ENCODE data around the gene ADAM23.
A peak's percentile ranks its signal among the peaks of the same experiment; 100 is the strongest.

Gene ADAM23

DNA sequence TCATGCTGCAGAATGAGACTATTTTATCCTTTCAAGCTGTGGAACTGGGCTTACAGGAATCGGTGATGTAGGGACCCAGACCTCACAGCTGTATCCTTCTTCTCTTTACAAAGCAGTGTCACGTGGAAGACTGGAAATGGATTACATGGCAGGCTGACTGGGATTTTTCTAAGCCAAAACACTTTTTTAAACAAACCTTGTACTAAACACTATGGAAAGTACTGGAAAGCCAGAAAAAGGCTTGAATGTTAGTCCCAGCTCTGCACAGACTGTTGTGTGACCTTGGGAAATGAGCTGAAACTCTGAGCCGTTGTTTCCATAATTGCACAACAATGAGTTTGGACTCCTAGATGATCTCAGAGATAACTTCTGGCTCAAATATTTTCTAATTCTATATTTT is 7.6 kb upstream of the ADAM23 start:
- DNase-seq (ENCODE audit: low spot score): no peak
- in situ Hi-C loops (cut with MboI; ENCODE audit: low sequenced_read_pairs, unreplicated experiment): no loop called here
- TF ChIP-seq, protein P1, sequence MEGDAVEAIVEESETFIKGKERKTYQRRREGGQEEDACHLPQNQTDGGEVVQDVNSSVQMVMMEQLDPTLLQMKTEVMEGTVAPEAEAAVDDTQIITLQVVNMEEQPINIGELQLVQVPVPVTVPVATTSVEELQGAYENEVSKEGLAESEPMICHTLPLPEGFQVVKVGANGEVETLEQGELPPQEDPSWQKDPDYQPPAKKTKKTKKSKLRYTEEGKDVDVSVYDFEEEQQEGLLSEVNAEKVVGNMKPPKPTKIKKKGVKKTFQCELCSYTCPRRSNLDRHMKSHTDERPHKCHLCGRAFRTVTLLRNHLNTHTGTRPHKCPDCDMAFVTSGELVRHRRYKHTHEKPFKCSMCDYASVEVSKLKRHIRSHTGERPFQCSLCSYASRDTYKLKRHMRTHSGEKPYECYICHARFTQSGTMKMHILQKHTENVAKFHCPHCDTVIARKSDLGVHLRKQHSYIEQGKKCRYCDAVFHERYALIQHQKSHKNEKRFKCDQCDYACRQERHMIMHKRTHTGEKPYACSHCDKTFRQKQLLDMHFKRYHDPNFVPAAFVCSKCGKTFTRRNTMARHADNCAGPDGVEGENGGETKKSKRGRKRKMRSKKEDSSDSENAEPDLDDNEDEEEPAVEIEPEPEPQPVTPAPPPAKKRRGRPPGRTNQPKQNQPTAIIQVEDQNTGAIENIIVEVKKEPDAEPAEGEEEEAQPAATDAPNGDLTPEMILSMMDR (IDR thresholded peaks at IDR 0.05; ENCODE audit: borderline replicate concordance, control extremely low read depth, extremely low read depth, insufficient read depth, missing control alignments): no peak

DNA sequence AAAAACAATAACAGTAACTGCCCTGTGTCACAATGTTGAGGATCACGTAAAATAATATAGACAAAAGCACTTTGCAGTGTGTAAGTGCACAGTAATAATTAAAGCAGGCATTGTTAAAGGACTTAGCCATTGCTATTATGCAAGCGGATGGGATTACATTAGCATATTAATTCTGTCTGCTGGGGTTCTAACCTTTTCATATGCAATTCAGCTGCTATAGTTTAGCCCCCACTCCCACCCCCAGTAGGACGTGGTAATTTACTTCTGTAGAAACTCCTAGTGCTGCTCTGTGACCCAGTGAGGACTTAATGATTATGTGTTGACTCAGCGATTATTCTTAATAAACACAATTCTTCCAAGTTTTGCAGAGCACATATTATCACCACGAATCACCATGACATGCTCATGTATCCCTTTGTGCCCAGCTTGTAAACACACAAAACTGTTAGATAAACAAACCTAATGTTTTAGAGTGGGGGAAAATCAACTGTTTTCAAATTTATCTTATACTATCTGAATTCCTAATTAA is 5.1 kb upstream of the ADAM23 start:
- no peak for DNase-seq (ENCODE audit: low spot score)
- TF ChIP-seq, protein P1 (IDR thresholded peaks at IDR 0.05; ENCODE audit: borderline replicate concordance, control extremely low read depth, extremely low read depth, insufficient read depth, missing control alignments): no peak
- in situ Hi-C loops (cut with MboI; ENCODE audit: low sequenced_read_pairs, unreplicated experiment): no loop called here

DNA sequence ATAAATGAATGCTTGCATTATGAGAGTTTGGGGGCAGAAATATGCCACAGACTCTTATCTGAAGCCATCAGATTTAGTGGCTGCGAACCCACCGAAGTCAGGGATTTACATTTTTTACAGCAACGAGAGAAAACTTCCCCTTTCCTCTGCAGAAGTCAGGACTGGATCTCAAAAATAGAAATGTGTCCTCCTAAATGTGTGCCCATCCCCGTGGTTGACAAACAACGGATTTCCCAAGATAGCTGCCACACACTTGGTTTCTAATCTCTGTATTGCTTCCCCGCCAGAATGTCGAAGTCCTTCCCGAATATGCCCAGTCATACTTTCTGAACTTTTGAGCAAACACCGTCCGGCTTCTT is 879 bp upstream of the ADAM23 start:
- TF ChIP-seq, protein P1 (IDR thresholded peaks at IDR 0.05; ENCODE audit: borderline replicate concordance, control extremely low read depth, extremely low read depth, insufficient read depth, missing control alignments): no peak
- no peak for DNase-seq (ENCODE audit: low spot score)
- in situ Hi-C loops (cut with MboI; ENCODE audit: low sequenced_read_pairs, unreplicated experiment): no loop called here

DNA sequence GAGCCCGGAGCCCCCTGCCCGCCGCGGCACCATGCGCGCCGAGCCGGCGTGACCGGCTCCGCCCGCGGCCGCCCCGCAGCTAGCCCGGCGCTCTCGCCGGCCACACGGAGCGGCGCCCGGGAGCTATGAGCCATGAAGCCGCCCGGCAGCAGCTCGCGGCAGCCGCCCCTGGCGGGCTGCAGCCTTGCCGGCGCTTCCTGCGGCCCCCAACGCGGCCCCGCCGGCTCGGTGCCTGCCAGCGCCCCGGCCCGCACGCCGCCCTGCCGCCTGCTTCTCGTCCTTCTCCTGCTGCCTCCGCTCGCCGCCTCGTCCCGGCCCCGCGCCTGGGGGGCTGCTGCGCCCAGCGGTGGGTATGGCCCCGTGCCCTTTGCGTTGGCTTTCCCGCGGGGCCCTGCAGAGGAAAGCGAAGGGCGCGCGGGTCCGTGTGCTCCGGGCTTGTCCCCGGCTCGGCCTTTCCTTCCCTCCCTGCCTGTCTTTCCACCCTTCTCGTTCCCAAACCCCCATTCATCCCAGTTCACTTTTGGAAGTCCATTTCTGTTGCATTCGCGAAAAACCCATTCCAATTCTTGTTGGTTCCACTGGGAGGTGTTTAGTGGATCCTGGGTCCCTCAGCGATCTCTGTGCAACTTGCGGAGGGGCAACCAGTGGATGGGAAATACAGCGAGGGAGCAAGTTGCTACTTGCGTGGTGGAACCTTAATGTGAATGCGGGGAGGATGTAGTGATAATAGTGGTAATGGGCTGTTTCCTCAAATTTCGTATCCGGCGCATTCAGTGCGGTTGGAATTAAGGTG is 599 bp downstream of the ADAM23 start:
- in situ Hi-C loops (cut with MboI; ENCODE audit: low sequenced_read_pairs, unreplicated experiment): no loop called here
- TF ChIP-seq, protein P1 (IDR thresholded peaks at IDR 0.05; ENCODE audit: borderline replicate concordance, control extremely low read depth, extremely low read depth, insufficient read depth, missing control alignments): no peak
- peak; percentile 73 for DNase-seq (ENCODE audit: low spot score)

DNA sequence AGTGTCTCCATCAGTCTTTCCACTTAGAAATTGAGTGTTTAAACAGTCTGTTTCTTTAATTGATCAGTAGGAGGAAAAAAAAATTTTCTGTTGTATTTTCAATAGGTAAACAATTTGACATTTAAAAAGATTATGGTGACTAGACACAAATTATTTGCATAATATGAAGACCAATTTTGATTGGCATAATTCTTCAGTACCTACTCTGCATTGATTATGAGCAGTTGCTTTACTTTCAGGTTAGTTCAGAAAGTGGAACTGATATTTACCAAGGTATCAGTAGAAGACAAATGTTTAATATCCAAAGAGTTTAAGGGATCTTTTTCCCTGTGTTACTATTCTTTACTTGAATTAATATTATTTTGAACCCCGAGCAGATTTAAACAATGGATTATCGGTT is 2.6 kb downstream of the ADAM23 start:
- in situ Hi-C loops (cut with MboI; ENCODE audit: low sequenced_read_pairs, unreplicated experiment): no loop called here
- DNase-seq (ENCODE audit: low spot score): no peak
- TF ChIP-seq, protein P1 (IDR thresholded peaks at IDR 0.05; ENCODE audit: borderline replicate concordance, control extremely low read depth, extremely low read depth, insufficient read depth, missing control alignments): no peak

DNA sequence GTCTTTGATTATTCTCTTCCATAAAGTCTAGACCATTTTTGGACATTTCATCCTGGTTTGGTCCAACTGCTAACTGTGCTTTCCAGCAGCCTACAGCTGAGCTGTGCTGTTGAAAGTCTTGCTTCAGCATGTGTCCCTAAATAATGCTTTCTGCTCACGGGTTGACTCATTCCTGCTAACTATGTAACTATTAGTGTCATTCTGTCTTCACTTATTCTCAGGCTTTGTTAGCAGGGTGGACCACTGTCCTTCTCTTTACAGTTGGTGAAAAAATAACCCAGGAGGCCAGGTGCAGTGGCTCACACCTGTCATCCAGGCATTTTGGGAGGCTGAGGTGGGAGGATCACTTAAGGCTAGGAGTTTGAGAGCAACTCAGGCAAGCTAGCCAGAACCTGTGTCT is 8.9 kb downstream of the ADAM23 start:
- TF ChIP-seq, protein P1 (IDR thresholded peaks at IDR 0.05; ENCODE audit: borderline replicate concordance, control extremely low read depth, extremely low read depth, insufficient read depth, missing control alignments): no peak
- in situ Hi-C loops (cut with MboI; ENCODE audit: low sequenced_read_pairs, unreplicated experiment): no loop called here
- no peak for DNase-seq (ENCODE audit: low spot score)
